HFF-Myc (cell line): ENCODE data around the gene NUP153.
"Not testable (repeated sequence)": the region's sequence is repeated elsewhere in the genome, so short reads cannot be mapped to it uniquely, and the experiment has no call there.

Source experiments
- DNase-seq: peaks from one replicate; pipeline ENCODE4 v3.0.0-alpha.2; 2011; ENCODE audit warnings: low read depth; ENCODE audit errors: extremely low read depth
- H3K4me3 ChIP-seq: replicated peaks from 2 replicates; pipeline ENCODE4 v1.5.1; 2011; ENCODE audit warnings: low read depth, mild to moderate bottlenecking, control low read depth, low read length
- CTCF ChIP-seq: IDR thresholded peaks from 2 replicates; pipeline ENCODE4 v1.5.1; 2012; ENCODE audit warnings: mild to moderate bottlenecking, low read depth, low read length, control low read depth; ENCODE audit errors: missing control alignments

Gene NUP153

GRCh38 chr6:17585766-17586490 is 120.8 kb downstream of the NUP153 start:
- no peak for TF ChIP-seq CTCF
- DNase-seq, result no peak
- no peak overlapping the region for H3K4me3 ChIP-seq

- peak; percentile 57 for TF ChIP-seq CTCF
- H3K4me3 ChIP-seq, result no peak overlapping the region
- peak; percentile 66 for DNase-seq
These were observed 122.4 kb downstream of the NUP153 start for GRCh38 chr6:17584241-17584803.

GRCh38 chr6:17583811-17584210 is 122.9 kb downstream of the NUP153 start:
- H3K4me3 ChIP-seq, result no peak overlapping the region
- DNase-seq, result no peak
- no peak for TF ChIP-seq CTCF

- not testable (repeated sequence) for DNase-seq, H3K4me3 ChIP-seq
These were observed 125.4 kb downstream of the NUP153 start for GRCh38 chr6:17581282-17581681.

- DNase-seq, result no peak
- no peak for TF ChIP-seq CTCF
- peak overlapping the region; percentile 44 for H3K4me3 ChIP-seq
These were observed 126.1 kb downstream of the NUP153 start for GRCh38 chr6:17580518-17581048.

- no peak for TF ChIP-seq CTCF
- no peak overlapping the region for H3K4me3 ChIP-seq
- DNase-seq, result no peak
These were observed 129.7 kb downstream of the NUP153 start for GRCh38 chr6:17577059-17577458.

- DNase-seq, result no peak
- TF ChIP-seq CTCF, result no peak
- H3K4me3 ChIP-seq, result no peak overlapping the region
These were observed 131.7 kb downstream of the NUP153 start for GRCh38 chr6:17574866-17575560.
